ENCODE results near the gene RNF11.

The RNF11 gene

GRCh38 chr1:51190961-51191360 is 45.1 kb upstream of the RNF11 start:
- Histone ChIP-seq H3K9me3 (ENCODE audit: insufficient read depth, low read length) (no peaks in the 10 kb centered on the region), H3K4me2 (ENCODE audit: low read depth, low read length, poor library complexity, severe bottlenecking) (no peak overlapping the region), H3K79me2 (ENCODE audit: insufficient read depth, low read length) (no peaks in the 10 kb centered on the region), H3K36me3 (ENCODE audit: low read length) (no peaks in the 10 kb centered on the region), H3K9ac (ENCODE audit: low read length) (no peak overlapping the region), H3K27me3 (ENCODE audit: low read length) (no peaks in the 10 kb centered on the region), H3K27ac (ENCODE audit: low read depth, low read length) (no peak overlapping the region), H3K9me2 (replicated peaks; ENCODE audit: insufficient read depth, low read length) (no peaks in the 10 kb centered on the region), H4K20me1 (ENCODE audit: low read depth, low read length) (no peaks in the 10 kb centered on the region), H3K4me3 (ENCODE audit: insufficient read depth, low read length, poor library complexity, severe bottlenecking) (no peak overlapping the region), H3F3A (ENCODE audit: insufficient read depth) (no peaks in the 10 kb centered on the region), H2AFZ (ENCODE audit: low read depth, low read length, severe bottlenecking) (no peak overlapping the region)
- no peak for TF ChIP-seq CTCF (IDR thresholded peaks at IDR 0.05; ENCODE audit: insufficient read depth, low read length, poor library complexity, severe bottlenecking)
- no peak for TF ChIP-seq EZH2phosphoT487 (conservative IDR thresholded peaks at IDR 0.05; ENCODE audit: low read length)

DNA sequence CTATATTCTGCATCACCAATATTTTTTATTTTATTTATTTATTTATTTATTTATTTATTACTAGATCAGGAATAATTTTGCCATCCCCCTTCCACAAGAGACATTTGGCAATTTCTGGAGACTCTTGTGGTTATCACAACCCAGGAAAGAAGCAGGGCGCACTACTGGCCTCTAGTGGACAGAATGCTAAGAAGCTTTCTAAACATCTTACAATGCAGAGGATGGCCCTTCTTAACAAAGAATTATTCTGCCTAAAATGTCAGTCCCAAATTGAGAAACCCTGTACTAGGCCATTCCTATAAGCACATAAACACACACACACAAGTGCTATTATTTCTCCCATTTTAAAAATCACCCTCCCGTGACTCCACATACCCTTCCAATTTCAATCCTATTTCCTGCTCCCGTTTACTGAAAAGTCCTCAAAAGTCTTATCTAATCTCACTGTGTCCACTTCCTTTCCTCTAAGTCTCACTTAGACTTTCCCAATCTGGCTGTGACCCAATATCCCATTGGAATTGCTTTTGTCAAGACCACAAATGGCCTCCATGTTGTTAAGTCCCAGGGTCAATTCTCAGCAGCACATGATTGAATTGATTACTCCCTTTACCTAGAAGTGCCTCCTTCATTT is 43.7 kb upstream of the RNF11 start:
- no peaks in the 10 kb centered on the region for H3K79me2 ChIP-seq (ENCODE audit: insufficient read depth, low read length)
- no peaks in the 10 kb centered on the region for H4K20me1 ChIP-seq (ENCODE audit: low read depth, low read length)
- TF ChIP-seq CTCF (IDR thresholded peaks at IDR 0.05; ENCODE audit: insufficient read depth, low read length, poor library complexity, severe bottlenecking) (peak; percentile 69), EZH2phosphoT487 (conservative IDR thresholded peaks at IDR 0.05; ENCODE audit: low read length) (no peak)
- no peak overlapping the region for H3K4me2 ChIP-seq (ENCODE audit: low read depth, low read length, poor library complexity, severe bottlenecking)
- no peak overlapping the region for H3K4me3 ChIP-seq (ENCODE audit: insufficient read depth, low read length, poor library complexity, severe bottlenecking)
- no peak overlapping the region for H2AFZ ChIP-seq (ENCODE audit: low read depth, low read length, severe bottlenecking)
- H3K27me3 ChIP-seq (ENCODE audit: low read length) = no peaks in the 10 kb centered on the region
- H3K27ac ChIP-seq (ENCODE audit: low read depth, low read length) = no peak overlapping the region
- H3F3A ChIP-seq (ENCODE audit: insufficient read depth) = no peaks in the 10 kb centered on the region
- no peaks in the 10 kb centered on the region for H3K9me2 ChIP-seq (replicated peaks; ENCODE audit: insufficient read depth, low read length)
- H3K9me3 ChIP-seq (ENCODE audit: insufficient read depth, low read length) = no peaks in the 10 kb centered on the region
- no peaks in the 10 kb centered on the region for H3K36me3 ChIP-seq (ENCODE audit: low read length)
- no peak overlapping the region for H3K9ac ChIP-seq (ENCODE audit: low read length)

- no peak overlapping the region for H2AFZ ChIP-seq (ENCODE audit: low read depth, low read length, severe bottlenecking)
- no peaks in the 10 kb centered on the region for H3K9me3 ChIP-seq (ENCODE audit: insufficient read depth, low read length)
- TF ChIP-seq EZH2phosphoT487 (conservative IDR thresholded peaks at IDR 0.05; ENCODE audit: low read length) = no peak
- H4K20me1 ChIP-seq (ENCODE audit: low read depth, low read length) = no peaks in the 10 kb centered on the region
- H3K4me2 ChIP-seq (ENCODE audit: low read depth, low read length, poor library complexity, severe bottlenecking) = no peak overlapping the region
- H3K27ac ChIP-seq (ENCODE audit: low read depth, low read length) = no peak overlapping the region
- H3F3A ChIP-seq (ENCODE audit: insufficient read depth) = no peaks in the 10 kb centered on the region
- H3K27me3 ChIP-seq (ENCODE audit: low read length) = no peaks in the 10 kb centered on the region
- H3K36me3 ChIP-seq (ENCODE audit: low read length) = no peaks in the 10 kb centered on the region
- H3K9me2 ChIP-seq (replicated peaks; ENCODE audit: insufficient read depth, low read length) = no peaks in the 10 kb centered on the region
- H3K79me2 ChIP-seq (ENCODE audit: insufficient read depth, low read length) = no peaks in the 10 kb centered on the region
- no peak overlapping the region for H3K4me3 ChIP-seq (ENCODE audit: insufficient read depth, low read length, poor library complexity, severe bottlenecking)
- H3K9ac ChIP-seq (ENCODE audit: low read length) = no peak overlapping the region
Measured at GRCh38 chr1:51193564-51193963, 42.5 kb upstream of the RNF11 start.

DNA sequence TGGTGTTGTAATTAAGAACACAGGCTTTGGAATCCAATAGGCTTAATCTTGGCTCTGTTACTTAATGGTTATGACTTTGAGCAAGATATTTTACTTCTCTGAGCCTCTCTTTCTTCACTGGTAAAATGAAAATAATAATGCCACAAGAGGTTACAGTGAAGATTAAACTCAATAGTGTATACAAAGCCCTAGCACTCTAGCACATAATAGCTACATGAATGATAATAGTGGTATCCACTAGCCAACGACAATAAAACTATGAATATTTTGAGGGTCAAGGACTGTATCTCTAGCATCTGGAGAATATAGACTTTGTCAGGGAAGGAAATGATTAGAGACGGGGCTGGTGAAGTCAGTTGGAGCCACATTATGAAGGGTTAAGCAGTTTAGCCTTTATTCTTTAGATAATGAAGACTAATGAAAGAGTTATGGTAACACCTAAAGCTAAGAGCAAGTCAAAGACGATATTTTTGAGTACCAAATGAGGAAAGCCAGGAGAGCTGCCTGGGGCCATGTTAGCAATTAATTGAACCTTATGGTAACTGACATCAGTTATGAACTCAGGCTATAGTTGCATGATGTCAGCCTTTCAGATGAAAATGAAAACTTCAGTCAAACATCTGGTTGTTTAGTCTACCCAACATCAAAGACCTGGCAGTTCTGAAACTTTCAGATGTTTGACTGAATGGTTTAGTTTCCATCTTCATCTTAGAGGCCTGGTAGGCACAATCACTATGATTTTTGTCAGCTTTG is 32.8 kb upstream of the RNF11 start:
- Histone ChIP-seq H3K4me2 (ENCODE audit: low read depth, low read length, poor library complexity, severe bottlenecking) (no peak overlapping the region), H3K4me3 (ENCODE audit: insufficient read depth, low read length, poor library complexity, severe bottlenecking) (no peak overlapping the region), H3F3A (ENCODE audit: insufficient read depth) (no peaks in the 10 kb centered on the region), H2AFZ (ENCODE audit: low read depth, low read length, severe bottlenecking) (no peak overlapping the region), H3K36me3 (ENCODE audit: low read length) (no peaks in the 10 kb centered on the region), H3K9me3 (ENCODE audit: insufficient read depth, low read length) (no peaks in the 10 kb centered on the region), H3K79me2 (ENCODE audit: insufficient read depth, low read length) (no peaks in the 10 kb centered on the region), H3K27me3 (ENCODE audit: low read length) (no peaks in the 10 kb centered on the region), H3K27ac (ENCODE audit: low read depth, low read length) (no peak overlapping the region), H4K20me1 (ENCODE audit: low read depth, low read length) (no peaks in the 10 kb centered on the region), H3K9me2 (replicated peaks; ENCODE audit: insufficient read depth, low read length) (no peaks in the 10 kb centered on the region), H3K9ac (ENCODE audit: low read length) (no peak overlapping the region)
- no peak for TF ChIP-seq CTCF (IDR thresholded peaks at IDR 0.05; ENCODE audit: insufficient read depth, low read length, poor library complexity, severe bottlenecking)
- no peak for TF ChIP-seq EZH2phosphoT487 (conservative IDR thresholded peaks at IDR 0.05; ENCODE audit: low read length)
